ENCODE results near the gene RPGRIP1L. TPM values are rescaled to one million over a fixed set of nuclear protein-coding genes. Genes with fewer than 3 reads are reported as not detected.

RPGRIP1L gene
- total and polyA plus RNA-seq, 5 donors = 1.3 to 3.5 (median 3.3) TPM

DNA sequence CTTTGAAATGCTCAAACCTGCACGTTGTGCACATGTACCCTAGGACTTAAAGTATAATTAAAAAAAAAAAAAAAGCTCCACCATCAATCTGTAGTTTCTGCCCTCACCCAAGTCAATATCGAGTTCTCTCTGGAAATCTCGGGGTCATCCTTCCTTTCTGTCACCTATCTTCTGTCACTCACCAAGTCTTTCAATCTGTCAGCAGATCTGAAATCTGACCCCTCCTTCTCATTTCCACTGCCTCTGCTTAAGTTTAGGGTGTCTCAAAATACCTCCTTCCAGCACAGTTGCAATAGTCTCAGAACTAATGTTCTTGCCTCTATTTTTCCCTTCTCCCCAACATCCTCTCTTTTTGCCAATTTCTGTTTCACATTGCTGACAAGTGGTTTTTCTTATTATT, 32.6 kb upstream of the RPGRIP1L start:
- 53% methylated on average over 3 of the region's 3 CpGs for WGBS
- intact Hi-C loops (cut with DNase I) = no loop called here
- no peaks in the 10 kb centered on the region for H3K27me3 ChIP-seq (ENCODE audit: control insufficient read depth, insufficient read depth)
- no peaks in the 10 kb centered on the region for H3K9me3 ChIP-seq (ENCODE audit: control insufficient read depth, low read length)
- no peak overlapping the region for H3K27ac ChIP-seq (ENCODE audit: low read length)
- ATAC-seq = no peak
- no peak for DNase-seq
- H3K4me3 ChIP-seq (ENCODE audit: low read length) = no peak overlapping the region
- H3K4me1 ChIP-seq (ENCODE audit: control insufficient read depth, insufficient read depth, low read length) = peaks cover 10% of the 10 kb centered on the region

DNA sequence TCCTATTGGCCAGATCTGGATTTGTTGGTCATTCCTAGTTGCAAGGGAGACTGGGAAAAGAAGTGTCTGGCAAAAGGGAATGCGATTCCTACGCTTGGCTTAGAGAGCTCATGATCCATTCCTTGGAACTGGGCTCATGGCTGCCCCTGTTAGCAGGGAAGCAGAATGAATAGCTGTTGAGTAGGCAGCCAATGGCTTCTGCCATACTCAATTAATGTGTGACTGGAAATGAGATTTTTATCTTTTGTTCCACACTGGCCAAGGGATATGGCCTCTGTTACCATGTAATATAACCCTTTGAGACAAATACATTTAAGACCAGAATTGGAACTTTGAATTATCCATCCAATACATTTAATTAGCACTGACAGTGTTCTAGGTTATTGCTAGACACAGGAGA, 31.2 kb upstream of the RPGRIP1L start:
- Histone ChIP-seq H3K4me3 (ENCODE audit: low read length) (no peak overlapping the region), H3K9me3 (ENCODE audit: control insufficient read depth, low read length) (no peaks in the 10 kb centered on the region), H3K4me1 (ENCODE audit: control insufficient read depth, insufficient read depth, low read length) (peaks cover 10% of the 10 kb centered on the region), H3K27me3 (ENCODE audit: control insufficient read depth, insufficient read depth) (no peaks in the 10 kb centered on the region), H3K27ac (ENCODE audit: low read length) (no peak overlapping the region)
- 98% methylated on average over 2 of the region's 2 CpGs for WGBS
- intact Hi-C loops (cut with DNase I) = no loop called here
- no peak for DNase-seq
- no peak for ATAC-seq

DNA sequence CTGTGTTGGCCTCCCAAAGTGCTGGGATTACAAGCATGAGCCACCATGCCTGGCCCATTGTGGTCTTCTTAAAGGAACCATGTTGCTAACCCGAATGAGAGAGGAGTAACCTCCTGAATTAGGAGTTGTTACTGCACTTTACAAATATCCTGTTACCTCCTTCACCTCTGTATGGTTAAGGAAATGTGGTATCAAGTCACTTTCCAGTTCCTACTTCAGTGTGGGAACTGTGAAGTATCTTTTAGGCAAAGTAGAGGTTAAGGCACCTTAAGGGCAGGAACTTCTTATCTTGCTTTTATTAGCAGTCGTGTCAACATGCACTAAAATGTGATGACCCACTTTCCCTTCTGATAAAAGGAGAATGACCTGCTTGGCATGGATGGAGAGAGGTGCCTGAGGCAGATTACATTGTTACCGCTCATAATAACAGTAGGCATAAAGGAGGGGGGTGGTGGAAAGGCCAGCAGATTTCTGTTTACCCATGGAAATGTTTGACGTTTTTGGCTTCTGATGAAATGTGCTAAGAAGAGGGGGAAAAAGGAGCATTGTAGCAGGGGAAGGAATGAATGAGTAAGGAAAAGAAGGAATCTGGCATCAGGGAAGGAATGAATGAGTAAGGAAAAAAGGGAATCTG, 28.8 kb upstream of the RPGRIP1L start:
- no peak overlapping the region for H3K27ac ChIP-seq (ENCODE audit: low read length)
- WGBS = 35% methylated on average over 4 of the region's 4 CpGs
- no peaks in the 10 kb centered on the region for H3K27me3 ChIP-seq (ENCODE audit: control insufficient read depth, insufficient read depth)
- peaks cover 10% of the 10 kb centered on the region for H3K4me1 ChIP-seq (ENCODE audit: control insufficient read depth, insufficient read depth, low read length)
- intact Hi-C loops (cut with DNase I) = no loop called here
- no peak overlapping the region for H3K4me3 ChIP-seq (ENCODE audit: low read length)
- no peak for DNase-seq
- H3K9me3 ChIP-seq (ENCODE audit: control insufficient read depth, low read length) = no peaks in the 10 kb centered on the region
- ATAC-seq = peak; percentile 85 to 96

DNA sequence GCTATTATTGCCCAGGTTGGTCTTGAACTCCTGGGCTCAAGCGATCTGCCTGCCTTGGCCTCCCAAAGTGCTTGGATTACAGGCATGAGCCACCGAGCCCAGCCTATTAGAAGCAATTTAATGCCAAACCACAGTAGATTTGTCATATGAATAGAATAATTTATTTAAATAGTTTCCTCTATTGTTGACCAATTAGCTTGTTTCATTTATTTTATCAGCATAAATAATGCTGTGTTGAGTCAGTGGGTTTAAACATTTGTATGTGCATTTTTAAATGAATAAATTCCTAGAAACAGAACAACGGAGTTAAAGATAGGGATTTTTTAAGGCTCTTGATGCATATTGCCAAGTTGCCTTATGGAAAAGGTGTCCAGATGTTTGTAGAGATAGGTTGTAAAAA, 27.0 kb upstream of the RPGRIP1L start:
- Histone ChIP-seq H3K27ac (ENCODE audit: low read length) (no peak overlapping the region), H3K9me3 (ENCODE audit: control insufficient read depth, low read length) (no peaks in the 10 kb centered on the region), H3K27me3 (ENCODE audit: control insufficient read depth, insufficient read depth) (no peaks in the 10 kb centered on the region), H3K4me3 (ENCODE audit: low read length) (no peak overlapping the region), H3K4me1 (ENCODE audit: control insufficient read depth, insufficient read depth, low read length) (peaks cover 12% of the 10 kb centered on the region)
- no peak for ATAC-seq
- no peak for DNase-seq
- intact Hi-C loops (cut with DNase I) = no loop called here
- WGBS = 90% methylated on average over 3 of the region's 3 CpGs

DNA sequence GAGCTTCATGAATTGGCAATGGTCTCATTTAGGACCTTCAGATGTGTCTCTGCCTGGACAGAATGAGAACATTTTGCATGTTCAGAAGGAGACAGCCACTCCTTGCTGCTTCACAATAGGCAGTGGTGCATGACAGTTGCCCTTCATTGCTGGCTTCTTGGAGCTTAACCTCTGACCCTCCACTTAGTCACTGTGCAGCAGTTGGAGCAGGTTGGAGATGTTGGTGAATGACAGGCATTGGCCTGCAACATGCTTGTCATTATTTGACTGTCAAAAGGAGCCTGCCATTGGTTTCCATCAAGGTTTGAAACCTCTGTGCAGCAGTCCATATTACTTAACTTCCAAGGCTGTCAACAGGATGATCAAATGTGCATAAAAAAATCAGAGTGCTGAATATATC, 23.0 kb upstream of the RPGRIP1L start:
- H3K27ac ChIP-seq (ENCODE audit: low read length) = no peak overlapping the region
- no peak overlapping the region for H3K4me3 ChIP-seq (ENCODE audit: low read length)
- DNase-seq = no peak
- H3K4me1 ChIP-seq (ENCODE audit: control insufficient read depth, insufficient read depth, low read length) = peaks cover 3% of the 10 kb centered on the region
- no peaks in the 10 kb centered on the region for H3K27me3 ChIP-seq (ENCODE audit: control insufficient read depth, insufficient read depth)
- intact Hi-C loops (cut with DNase I) = no loop called here
- no peaks in the 10 kb centered on the region for H3K9me3 ChIP-seq (ENCODE audit: control insufficient read depth, low read length)
- peak in 1 of 2 donors; percentile 41 for ATAC-seq

DNA sequence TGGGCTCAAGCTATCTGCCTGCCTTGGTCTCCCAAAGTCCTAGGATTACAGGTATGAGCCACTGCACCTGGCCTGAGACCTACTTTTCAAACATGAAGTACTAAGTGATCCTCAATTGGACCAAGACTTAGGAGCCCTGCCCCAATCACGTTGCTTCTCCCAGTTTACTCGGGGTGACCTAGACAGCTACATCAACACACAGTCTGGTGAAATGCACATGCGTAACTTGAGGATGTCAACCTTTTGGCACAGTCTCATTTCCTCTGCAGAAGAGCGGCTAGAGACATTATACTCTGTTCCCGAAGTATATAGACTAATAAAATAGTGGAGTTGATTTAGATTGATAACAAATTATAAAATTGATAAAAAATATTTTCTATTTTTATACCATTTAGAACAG, 17.4 kb upstream of the RPGRIP1L start:
- DNase-seq (no peak), ATAC-seq (no peak)
- Histone ChIP-seq H3K4me1 (ENCODE audit: control insufficient read depth, insufficient read depth, low read length) (no peaks in the 10 kb centered on the region), H3K4me3 (ENCODE audit: low read length) (no peak overlapping the region), H3K27me3 (ENCODE audit: control insufficient read depth, insufficient read depth) (no peaks in the 10 kb centered on the region), H3K27ac (ENCODE audit: low read length) (no peak overlapping the region), H3K9me3 (ENCODE audit: control insufficient read depth, low read length) (no peaks in the 10 kb centered on the region)
- intact Hi-C loops (cut with DNase I) = no loop called here
- WGBS = 94% methylated on average over 5 of the region's 5 CpGs

DNA sequence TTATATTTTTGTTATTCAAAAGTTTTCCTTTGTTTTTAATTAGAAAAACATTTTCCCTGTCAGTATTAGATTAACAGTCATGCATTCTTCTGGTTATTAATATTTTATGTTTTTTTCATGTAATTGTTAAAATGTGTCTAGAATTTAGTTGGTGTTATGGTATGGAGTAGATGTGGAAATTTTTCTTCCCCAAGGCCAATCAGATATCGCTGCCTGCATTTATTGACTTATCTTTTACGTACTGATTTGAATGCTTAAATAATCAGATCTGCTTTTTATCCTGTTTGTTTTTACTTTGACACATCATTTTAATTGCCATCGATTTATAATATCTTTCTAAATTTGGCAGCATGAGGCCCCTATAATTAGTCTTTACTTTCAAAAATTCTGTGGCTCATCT, 13.9 kb upstream of the RPGRIP1L start:
- DNase-seq = no peak
- no peaks in the 10 kb centered on the region for H3K4me1 ChIP-seq (ENCODE audit: control insufficient read depth, insufficient read depth, low read length)
- no peak overlapping the region for H3K4me3 ChIP-seq (ENCODE audit: low read length)
- 78% methylated on average over 3 of the region's 3 CpGs for WGBS
- no peak for ATAC-seq
- intact Hi-C loops (cut with DNase I) = no loop called here
- H3K27ac ChIP-seq (ENCODE audit: low read length) = no peak overlapping the region
- H3K9me3 ChIP-seq (ENCODE audit: control insufficient read depth, low read length) = no peaks in the 10 kb centered on the region
- H3K27me3 ChIP-seq (ENCODE audit: control insufficient read depth, insufficient read depth) = no peaks in the 10 kb centered on the region

DNA sequence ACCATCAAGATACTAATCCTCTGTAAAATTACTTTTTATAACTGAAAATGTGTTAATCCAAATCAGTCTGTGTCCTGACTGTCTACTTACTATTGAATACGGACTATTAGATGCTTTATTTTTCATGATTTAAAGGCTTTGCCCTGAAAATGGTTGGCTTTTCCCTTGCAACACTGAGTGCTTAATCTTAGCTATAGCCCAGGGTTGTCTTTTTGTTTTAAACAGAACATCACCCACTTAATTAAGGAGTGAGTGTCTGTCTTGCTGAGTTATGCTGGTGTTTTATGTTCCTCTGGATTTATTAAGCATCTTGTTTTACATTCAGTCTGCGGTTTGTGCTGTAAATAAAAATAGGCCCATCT, 11.3 kb upstream of the RPGRIP1L start:
- Histone ChIP-seq H3K4me3 (ENCODE audit: low read length) (no peak overlapping the region), H3K4me1 (ENCODE audit: control insufficient read depth, insufficient read depth, low read length) (peaks cover 2% of the 10 kb centered on the region), H3K27ac (ENCODE audit: low read length) (no peak overlapping the region), H3K27me3 (ENCODE audit: control insufficient read depth, insufficient read depth) (no peaks in the 10 kb centered on the region), H3K9me3 (ENCODE audit: control insufficient read depth, low read length) (no peaks in the 10 kb centered on the region)
- DNase-seq (no peak), ATAC-seq (no peak)
- WGBS = 86% methylated on average over 2 of the region's 2 CpGs
- intact Hi-C loops (cut with DNase I) = no loop called here

DNA sequence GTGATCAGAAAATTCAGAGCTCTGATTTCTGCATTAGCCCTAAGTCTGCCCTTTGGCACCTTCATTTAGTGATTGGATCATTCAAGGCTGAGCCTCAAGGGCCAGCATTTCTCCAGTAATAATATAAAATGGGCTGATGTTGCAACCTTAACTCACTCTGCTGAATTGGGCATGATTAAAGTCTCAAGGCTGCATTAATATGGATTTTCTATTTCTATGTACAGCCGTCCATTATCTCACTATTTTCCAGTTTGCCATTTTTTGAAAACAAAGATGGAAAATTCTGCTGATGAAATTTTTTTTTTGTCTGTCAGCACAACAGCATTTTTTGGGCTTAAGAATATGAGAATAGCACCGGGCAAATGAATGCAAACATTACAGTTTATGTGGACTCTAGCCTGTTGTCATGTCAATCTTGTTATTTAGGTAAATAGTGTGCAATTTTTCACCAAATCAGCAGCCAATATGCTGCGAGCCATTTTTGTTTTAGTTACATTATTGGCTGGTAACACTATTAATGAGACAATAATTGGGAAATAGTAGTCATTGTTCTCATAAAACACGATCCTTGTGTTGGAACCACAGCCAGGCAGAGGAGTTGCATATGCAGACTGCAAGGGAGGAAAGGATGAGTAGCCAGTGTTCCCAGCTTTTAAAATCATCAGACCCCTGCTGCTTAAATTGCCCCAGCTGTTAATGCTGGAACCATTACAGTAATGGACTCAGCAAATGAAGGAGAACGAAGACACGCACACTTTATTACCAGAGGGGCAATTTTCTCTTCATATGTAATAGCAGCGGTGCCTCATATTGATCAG, 10.8 kb upstream of the RPGRIP1L start:
- peak in 1 of 3 donors; percentile 23 for DNase-seq
- Histone ChIP-seq H3K27ac (ENCODE audit: low read length) (no peak overlapping the region), H3K4me1 (ENCODE audit: control insufficient read depth, insufficient read depth, low read length) (peaks cover 2% of the 10 kb centered on the region), H3K9me3 (ENCODE audit: control insufficient read depth, low read length) (no peaks in the 10 kb centered on the region), H3K27me3 (ENCODE audit: control insufficient read depth, insufficient read depth) (no peaks in the 10 kb centered on the region), H3K4me3 (ENCODE audit: low read length) (no peak overlapping the region)
- intact Hi-C loops (cut with DNase I) = no loop called here
- WGBS = 60% methylated on average over 7 of the region's 7 CpGs
- peak; percentile 51 to 66 for ATAC-seq

DNA sequence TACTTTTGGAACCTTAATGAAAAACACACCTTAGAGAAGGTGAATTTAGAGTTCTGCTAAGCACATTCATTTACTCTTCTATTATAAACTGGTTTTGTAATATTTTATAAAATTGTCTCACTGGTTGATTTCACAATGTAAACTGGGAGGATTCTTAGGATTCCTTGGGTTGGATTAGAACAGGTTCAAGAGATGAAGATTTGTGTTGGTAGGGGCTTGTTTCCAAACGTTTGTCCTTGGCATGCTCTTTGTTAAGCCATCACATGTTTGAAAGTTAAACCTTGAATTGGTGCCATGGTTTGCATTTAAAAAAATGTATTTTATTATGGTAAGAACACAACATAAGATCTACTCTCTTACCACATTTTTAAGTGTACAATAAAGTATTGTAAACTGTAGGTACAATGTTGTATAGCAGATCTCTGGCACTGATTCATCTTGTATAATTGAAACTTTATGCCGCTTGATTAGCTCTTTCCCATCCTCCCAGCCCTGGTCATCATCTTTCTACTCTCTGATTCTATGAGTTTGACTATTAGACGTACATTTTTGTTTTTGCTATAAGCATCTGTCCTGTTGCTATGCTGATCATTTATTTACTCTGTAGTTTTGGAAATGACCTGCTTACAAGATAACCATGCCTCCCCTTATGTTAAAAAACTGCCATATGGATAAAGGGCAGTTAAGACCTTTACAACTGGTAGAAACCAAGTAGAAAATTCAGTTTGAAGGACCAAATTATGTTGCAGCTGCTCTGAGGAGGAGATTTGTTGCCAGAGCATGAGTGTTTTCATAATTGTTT, 9.9 kb upstream of the RPGRIP1L start:
- DNase-seq (no peak), ATAC-seq (no peak)
- intact Hi-C loops (cut with DNase I) = no loop called here
- Histone ChIP-seq H3K27ac (ENCODE audit: low read length) (no peak overlapping the region), H3K4me3 (ENCODE audit: low read length) (no peak overlapping the region), H3K4me1 (ENCODE audit: control insufficient read depth, insufficient read depth, low read length) (peaks cover 2% of the 10 kb centered on the region), H3K9me3 (ENCODE audit: control insufficient read depth, low read length) (no peaks in the 10 kb centered on the region), H3K27me3 (ENCODE audit: control insufficient read depth, insufficient read depth) (no peaks in the 10 kb centered on the region)
- WGBS = 58% methylated on average over 3 of the region's 3 CpGs

DNA sequence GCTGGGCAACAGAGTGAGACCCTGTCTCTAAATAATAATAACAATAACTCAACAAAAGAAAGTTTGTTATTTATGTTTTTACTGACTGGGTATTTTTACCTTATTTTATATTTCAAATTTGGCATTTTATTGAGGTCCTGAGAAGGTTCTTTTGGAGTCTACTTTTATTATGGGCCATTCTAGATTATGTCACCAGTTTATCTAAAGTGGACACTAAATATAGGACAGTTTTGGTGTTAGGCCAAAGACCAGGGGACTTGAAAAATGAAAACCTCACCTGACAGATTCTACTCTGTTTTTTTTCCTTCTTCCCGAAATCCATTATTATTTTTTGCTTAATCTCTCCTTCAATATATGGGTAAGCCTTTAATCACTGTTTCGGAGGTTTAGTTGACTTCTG, 8.4 kb upstream of the RPGRIP1L start:
- Histone ChIP-seq H3K27me3 (ENCODE audit: control insufficient read depth, insufficient read depth) (no peaks in the 10 kb centered on the region), H3K4me1 (ENCODE audit: control insufficient read depth, insufficient read depth, low read length) (peaks cover 2% of the 10 kb centered on the region), H3K4me3 (ENCODE audit: low read length) (no peak overlapping the region), H3K27ac (ENCODE audit: low read length) (no peak overlapping the region), H3K9me3 (ENCODE audit: control insufficient read depth, low read length) (no peaks in the 10 kb centered on the region)
- DNase-seq (no peak), ATAC-seq (no peak)
- WGBS = 76% methylated on average over 2 of the region's 2 CpGs
- intact Hi-C loops (cut with DNase I) = no loop called here

All from right cardiac atrium (tissue), 5 donors.